HEK293T (cell line): Measurements from ENCODE around the gene RRBP1.
A peak's percentile ranks its signal among the peaks of the same experiment; 100 is the strongest.

Experiments
- CTCF ChIA-PET: fragments of 350-600 bp; formaldehyde crosslinking; extraction: SDS; loops from one replicate; lab custom pipeline; 2021; ENCODE audit warnings: antibody characterized with exemption, inconsistent platforms; lab: Yijun Ruan, JAX
- POLR2A ChIA-PET: fragments of 350-600 bp; formaldehyde crosslinking; extraction: SDS; loops from one replicate; lab custom pipeline; 2020; ENCODE audit warnings: antibody characterized with exemption, inconsistent platforms; lab: Yijun Ruan, JAX
- DNase-seq: peaks from one replicate; pipeline ENCODE4 v3.0.0; 2012; ENCODE audit warnings: mixed read lengths; ENCODE audit errors: extremely low spot score
- ARNT ChIP-seq: fragments of 450-650 bp; IDR thresholded peaks from 2 replicates; pipeline ENCODE4 v1.6.1; 2017; ENCODE audit warnings: mild to moderate bottlenecking
- BHLHE40 ChIP-seq: fragments of 450-650 bp; IDR thresholded peaks from 2 replicates; pipeline ENCODE4 v1.6.1; 2016; ENCODE audit warnings: mild to moderate bottlenecking, moderate library complexity, borderline replicate concordance
- CTBP1 ChIP-seq: fragments of 450-650 bp; IDR thresholded peaks from 2 replicates; pipeline ENCODE4 v1.6.1; 2016; ENCODE audit warnings: borderline replicate concordance
- ELF4 ChIP-seq: fragments of 450-650 bp; IDR thresholded peaks from 2 replicates; pipeline ENCODE4 v1.6.1; 2017; ENCODE audit warnings: antibody characterized with exemption
- FOXA1 ChIP-seq: fragments of 450-650 bp; IDR thresholded peaks from 2 replicates; pipeline ENCODE4 v1.6.1; 2016; ENCODE audit warnings: mild to moderate bottlenecking
- FOXK2 ChIP-seq: fragments of 450-650 bp; IDR thresholded peaks from 2 replicates; pipeline ENCODE4 v1.6.1; 2016; ENCODE audit warnings: mild to moderate bottlenecking
- FOXM1 ChIP-seq: fragments of 450-650 bp; IDR thresholded peaks from 2 replicates; pipeline ENCODE4 v1.6.1; 2017; ENCODE audit warnings: mild to moderate bottlenecking, borderline replicate concordance
- HDGF ChIP-seq: fragments of 450-650 bp; IDR thresholded peaks from 2 replicates; pipeline ENCODE4 v1.6.1; 2017; ENCODE audit warnings: antibody characterized with exemption, borderline replicate concordance
- L3MBTL2 ChIP-seq: fragments of 450-650 bp; conservative IDR thresholded peaks from 2 replicates; pipeline ENCODE4 v1.6.1; 2016; ENCODE audit warnings: mild to moderate bottlenecking
- LEF1 ChIP-seq: fragments of 450-650 bp; IDR thresholded peaks from 2 replicates; pipeline ENCODE4 v1.6.1; 2017; ENCODE audit warnings: mild to moderate bottlenecking, borderline replicate concordance
- NFRKB ChIP-seq: fragments of 450-650 bp; IDR thresholded peaks from 2 replicates; pipeline ENCODE4 v1.6.1; 2016; ENCODE audit warnings: mild to moderate bottlenecking, moderate library complexity
- PKNOX1 ChIP-seq: fragments of 450-650 bp; IDR thresholded peaks from 2 replicates; pipeline ENCODE4 v1.6.1; 2016
- SP1 ChIP-seq: fragments of 450-650 bp; IDR thresholded peaks from 2 replicates; pipeline ENCODE4 v1.6.1; 2017
- SUZ12 ChIP-seq: fragments of 450-650 bp; IDR thresholded peaks from 2 replicates; pipeline ENCODE4 v1.6.1; 2016; ENCODE audit warnings: mild to moderate bottlenecking
- TARDBP ChIP-seq: fragments of 450-650 bp; IDR thresholded peaks from 2 replicates; pipeline ENCODE4 v1.6.1; 2016
- ZNF384 ChIP-seq: fragments of 450-650 bp; IDR thresholded peaks from 2 replicates; pipeline ENCODE4 v1.6.1; 2016

Gene RRBP1

GRCh38 chr20:17620371-17621228 lies 61.4 kb downstream of the RRBP1 start:
- CTCF ChIA-PET = interaction anchor here (0.7 kb wide), 1 partner anchor 86 kb away, joined by 3 read pairs; no protein-coding TSS in a partner anchor
- POLR2A ChIA-PET = no interaction called here
- no peak for TF ChIP-seq NFRKB
- no peak for TF ChIP-seq ARNT
- TF ChIP-seq ZNF384 = no peak

GRCh38 chr20:17619351-17620093 lies 62.5 kb downstream of the RRBP1 start:
- TF ChIP-seq HDGF (no peak), FOXK2 (no peak), ZNF384 (no peak), FOXM1 (no peak), TARDBP (no peak), ARNT (no peak), CTBP1 (no peak), BHLHE40 (no peak), SUZ12 (no peak), SP1 (no peak), PKNOX1 (no peak), ELF4 (no peak), LEF1 (no peak), L3MBTL2 (no peak), NFRKB (no peak), FOXA1 (no peak)
- ChIA-PET POLR2A (no interaction called here), CTCF (interaction anchor here (1.1 kb wide), 1 partner anchor 114 kb away, joined by 4 read pairs; no protein-coding TSS in a partner anchor)
- DNase-seq = no peak

More at GRCh38 chr20:17620371-17621228, 61.4 kb downstream of the RRBP1 start:
- DNase-seq = no peak

- ChIA-PET POLR2A (interaction anchor here (0.7 kb wide), 1 partner anchor 307 kb away, joined by 3 read pairs; no protein-coding TSS in a partner anchor), CTCF (interaction anchor here (1.1 to 1.4 kb wide), 2 partner anchors 82 to 113 kb away, joined by 4 to 7 read pairs; no protein-coding TSS in a partner anchor)
- TF ChIP-seq PKNOX1 (no peak), TARDBP (no peak), HDGF (no peak), L3MBTL2 (no peak), CTBP1 (no peak), BHLHE40 (no peak), LEF1 (no peak), ARNT (no peak), SP1 (no peak)
- DNase-seq = no peak
These were observed 63.4 kb downstream of the RRBP1 start for GRCh38 chr20:17618673-17619013.

- POLR2A ChIA-PET = interaction anchor here (0.7 kb wide), 1 partner anchor 306 kb away, joined by 3 read pairs; no protein-coding TSS in a partner anchor
- CTCF ChIA-PET = interaction anchor here (0.5 to 1.4 kb wide), 3 partner anchors 43 to 113 kb away, joined by 3 to 7 read pairs (median 4); no protein-coding TSS in a partner anchor
- DNase-seq = no peak
- TF ChIP-seq ZNF384 (no peak), L3MBTL2 (no peak), ARNT (no peak), SP1 (no peak), FOXM1 (no peak), LEF1 (no peak), ELF4 (no peak), TARDBP (no peak), BHLHE40 (no peak), NFRKB (no peak), PKNOX1 (no peak), FOXK2 (no peak), FOXA1 (no peak), HDGF (no peak), SUZ12 (no peak)
These were observed 64.0 kb downstream of the RRBP1 start for GRCh38 chr20:17617868-17618672.

- CTCF ChIA-PET = interaction anchor here (0.5 to 1.4 kb wide), 3 partner anchors 43 to 81 kb away, joined by 3 to 7 read pairs (median 3); no protein-coding TSS in a partner anchor
- TF ChIP-seq FOXA1 = no peak
- TF ChIP-seq PKNOX1 = no peak
- TF ChIP-seq SP1 = no peak
- no peak for TF ChIP-seq ARNT
- no peak for TF ChIP-seq SUZ12
- no peak for TF ChIP-seq FOXM1
- no peak for TF ChIP-seq CTBP1
- TF ChIP-seq L3MBTL2 = no peak
- no peak for TF ChIP-seq BHLHE40
- no peak for TF ChIP-seq NFRKB
- no peak for TF ChIP-seq ELF4
- TF ChIP-seq ZNF384 = no peak
- TF ChIP-seq LEF1 = no peak
- peak; percentile 68 for DNase-seq
- POLR2A ChIA-PET = no interaction called here
These were observed 64.7 kb downstream of the RRBP1 start for GRCh38 chr20:17617212-17617867.
